Measurements from ENCODE around the gene SEMA6D.

GRCh38 chr15:47788685-47789084 is 71.4 kb downstream of the SEMA6D start:
- TF ChIP-seq CTCF (conservative IDR thresholded peaks at IDR 0.05) (no peak), ZFX (IDR thresholded peaks at IDR 0.05) (no peak)

All from C4-2B (cell line).